Mesendoderm (in vitro differentiated cells): ENCODE results near the gene KRT17.
A peak's percentile ranks its signal among the peaks of the same experiment; 100 is the strongest.

Source experiments
- DNase-seq: peaks from one replicate; pipeline ENCODE4 v3.0.0; 2013
- H2AK5ac ChIP-seq: 2 replicates; pipeline ENCODE4 v1.6.1; 2013; ENCODE audit warnings: low read length, inconsistent platforms
- H2BK120ac ChIP-seq: 2 replicates; pipeline ENCODE4 v1.6.1; 2013; ENCODE audit warnings: low read depth, mild to moderate bottlenecking, low read length, moderate library complexity, mixed read lengths
- H2BK15ac ChIP-seq: replicated peaks from 2 replicates; pipeline ENCODE4 v1.6.1; 2013; ENCODE audit warnings: low read depth, mild to moderate bottlenecking, moderate library complexity
- H2BK5ac ChIP-seq: 2 replicates; pipeline ENCODE4 v1.6.1; 2013; ENCODE audit warnings: low read length, inconsistent platforms
- H3K18ac ChIP-seq: 2 replicates; pipeline ENCODE4 v1.6.1; 2013; ENCODE audit warnings: mild to moderate bottlenecking, low read length, mixed read lengths
- H3K23ac ChIP-seq: one replicate; pipeline ENCODE4 v1.6.1; 2013; ENCODE audit warnings: low read length
- H3K27ac ChIP-seq: 2 replicates; pipeline ENCODE4 v1.5.1; 2013; ENCODE audit warnings: low read depth, mild to moderate bottlenecking, inconsistent platforms, low read length, moderate library complexity
- H3K27me3 ChIP-seq: 2 replicates; pipeline ENCODE4 v1.6.1; 2013; ENCODE audit warnings: low read length, control low read depth, mild to moderate bottlenecking, inconsistent platforms; ENCODE audit not compliant: insufficient read depth, poor library complexity
- H3K36me3 ChIP-seq: 2 replicates; pipeline ENCODE4 v1.6.1; 2013; ENCODE audit warnings: low read length, inconsistent platforms; ENCODE audit not compliant: control insufficient read depth, insufficient read depth
- H3K4ac ChIP-seq: one replicate; pipeline ENCODE4 v1.6.1; 2013; ENCODE audit warnings: low read depth, mild to moderate bottlenecking, low read length, moderate library complexity
- H3K4me1 ChIP-seq: 2 replicates; pipeline ENCODE4 v1.6.1; 2013; ENCODE audit warnings: low read depth, low read length, inconsistent platforms; ENCODE audit not compliant: control insufficient read depth
- H3K4me2 ChIP-seq: 2 replicates; pipeline ENCODE4 v1.6.1; 2013; ENCODE audit warnings: low read length
- H3K4me3 ChIP-seq: 2 replicates; pipeline ENCODE4 v1.5.1; 2013; ENCODE audit warnings: mild to moderate bottlenecking, low read length
- H3K56ac ChIP-seq: one replicate; pipeline ENCODE4 v1.6.1; 2013; ENCODE audit warnings: low read length
- H3K79me1 ChIP-seq: 2 replicates; pipeline ENCODE4 v1.6.1; 2013; ENCODE audit warnings: low read length, inconsistent platforms
- H3K79me2 ChIP-seq: 2 replicates; pipeline ENCODE4 v1.6.1; 2013; ENCODE audit warnings: mild to moderate bottlenecking, low read length; ENCODE audit not compliant: control insufficient read depth, insufficient read depth
- H3K9ac ChIP-seq: 2 replicates; pipeline ENCODE4 v1.6.1; 2013; ENCODE audit warnings: low read length, inconsistent platforms
- H4K5ac ChIP-seq: one replicate; pipeline ENCODE4 v1.6.1; 2013; ENCODE audit warnings: low read length
- H4K8ac ChIP-seq: one replicate; pipeline ENCODE4 v1.6.1; 2013; ENCODE audit warnings: low read depth, mild to moderate bottlenecking, control low read depth, low read length, moderate library complexity
- WGBS: extraction: QIAGEN DNeasy Blood & Tissue Kit; methylation state at CpG from one replicate; pipeline ENCODE4 v1.1.7; 2013; ENCODE audit warnings: low lambda C conversion rate, missing lambda C conversion rate; ENCODE audit not compliant: insufficient coverage; ENCODE audit errors: extremely low coverage; 5-methylcytosine and 5-hydroxymethylcytosine counted together

KRT17 gene

DNA sequence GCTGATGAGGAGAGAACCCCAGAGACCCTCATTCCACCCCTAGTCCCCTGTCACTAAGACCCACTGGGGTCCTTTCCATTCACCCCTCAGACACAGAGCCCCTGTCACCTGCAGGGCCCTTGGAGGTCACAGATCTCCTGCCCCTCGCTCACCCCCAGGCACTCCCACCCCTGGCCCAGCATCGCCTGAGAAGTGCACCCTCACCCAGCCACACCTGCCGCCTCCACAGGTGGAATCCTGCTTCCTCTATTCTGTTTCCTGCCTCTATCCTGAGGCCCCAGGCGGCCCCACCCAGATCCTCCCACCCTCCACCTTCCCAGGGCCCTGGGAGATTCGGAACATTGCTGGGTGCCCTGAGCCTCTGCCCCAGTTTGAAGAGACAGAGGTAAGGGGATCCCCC is 13.8 kb upstream of the KRT17 start:
- H3K4me2 ChIP-seq, result no peak overlapping the region
- no peak overlapping the region for H3K27ac ChIP-seq
- H3K4ac ChIP-seq, result no peak overlapping the region
- H3K79me1 ChIP-seq, result no peaks in the 10 kb centered on the region
- H4K8ac ChIP-seq, result no peak overlapping the region
- no peak overlapping the region for H3K23ac ChIP-seq
- no peak overlapping the region for H2BK120ac ChIP-seq
- no peaks in the 10 kb centered on the region for H3K79me2 ChIP-seq
- H3K18ac ChIP-seq, result no peak overlapping the region
- no peaks in the 10 kb centered on the region for H3K36me3 ChIP-seq
- no peak overlapping the region for H2AK5ac ChIP-seq
- H2BK5ac ChIP-seq, result no peak overlapping the region
- no peak overlapping the region for H3K9ac ChIP-seq
- H3K27me3 ChIP-seq, result no peaks in the 10 kb centered on the region
- H3K4me3 ChIP-seq, result no peak overlapping the region
- WGBS, result no CpG with 5 or more reads among the region's 5 CpGs
- no peak overlapping the region for H4K5ac ChIP-seq
- peaks cover 2% of the 10 kb centered on the region for H3K4me1 ChIP-seq
- DNase-seq, result no peak
- H3K56ac ChIP-seq, result no peak overlapping the region
- H2BK15ac ChIP-seq, result no peak overlapping the region

DNA sequence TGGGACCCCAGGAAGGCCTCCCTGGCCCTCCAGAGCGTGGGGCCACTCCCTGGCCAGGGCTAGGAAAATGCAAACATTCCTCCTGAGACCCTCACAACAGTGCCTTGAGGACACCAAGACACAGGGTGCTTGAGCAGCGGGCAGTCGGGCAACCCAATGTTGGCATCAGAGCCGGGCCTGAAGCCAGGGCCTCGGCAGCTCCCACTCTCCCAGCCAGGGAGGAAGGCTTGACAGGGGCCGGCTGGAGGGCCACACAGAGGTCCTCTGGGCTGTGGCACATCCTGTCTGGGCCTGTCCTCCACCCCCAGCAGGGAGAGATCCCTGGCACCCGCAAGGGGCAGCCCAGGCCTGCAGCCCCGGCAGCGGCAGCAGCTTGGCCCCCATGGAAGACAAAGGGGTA is 12.3 kb upstream of the KRT17 start:
- Histone ChIP-seq H3K27ac (no peak overlapping the region), H2BK5ac (no peak overlapping the region), H3K9ac (no peak overlapping the region), H3K4me1 (peaks cover 2% of the 10 kb centered on the region), H2BK15ac (no peak overlapping the region), H3K36me3 (no peaks in the 10 kb centered on the region), H3K79me2 (no peaks in the 10 kb centered on the region), H3K79me1 (no peaks in the 10 kb centered on the region), H3K18ac (no peak overlapping the region), H3K4me3 (no peak overlapping the region), H3K56ac (no peak overlapping the region), H4K5ac (no peak overlapping the region), H4K8ac (no peak overlapping the region), H3K4me2 (no peak overlapping the region), H2BK120ac (no peak overlapping the region), H3K23ac (no peak overlapping the region), H3K4ac (no peak overlapping the region), H2AK5ac (no peak overlapping the region), H3K27me3 (no peaks in the 10 kb centered on the region)
- WGBS, result no CpG with 5 or more reads among the region's 9 CpGs
- DNase-seq, result no peak

DNA sequence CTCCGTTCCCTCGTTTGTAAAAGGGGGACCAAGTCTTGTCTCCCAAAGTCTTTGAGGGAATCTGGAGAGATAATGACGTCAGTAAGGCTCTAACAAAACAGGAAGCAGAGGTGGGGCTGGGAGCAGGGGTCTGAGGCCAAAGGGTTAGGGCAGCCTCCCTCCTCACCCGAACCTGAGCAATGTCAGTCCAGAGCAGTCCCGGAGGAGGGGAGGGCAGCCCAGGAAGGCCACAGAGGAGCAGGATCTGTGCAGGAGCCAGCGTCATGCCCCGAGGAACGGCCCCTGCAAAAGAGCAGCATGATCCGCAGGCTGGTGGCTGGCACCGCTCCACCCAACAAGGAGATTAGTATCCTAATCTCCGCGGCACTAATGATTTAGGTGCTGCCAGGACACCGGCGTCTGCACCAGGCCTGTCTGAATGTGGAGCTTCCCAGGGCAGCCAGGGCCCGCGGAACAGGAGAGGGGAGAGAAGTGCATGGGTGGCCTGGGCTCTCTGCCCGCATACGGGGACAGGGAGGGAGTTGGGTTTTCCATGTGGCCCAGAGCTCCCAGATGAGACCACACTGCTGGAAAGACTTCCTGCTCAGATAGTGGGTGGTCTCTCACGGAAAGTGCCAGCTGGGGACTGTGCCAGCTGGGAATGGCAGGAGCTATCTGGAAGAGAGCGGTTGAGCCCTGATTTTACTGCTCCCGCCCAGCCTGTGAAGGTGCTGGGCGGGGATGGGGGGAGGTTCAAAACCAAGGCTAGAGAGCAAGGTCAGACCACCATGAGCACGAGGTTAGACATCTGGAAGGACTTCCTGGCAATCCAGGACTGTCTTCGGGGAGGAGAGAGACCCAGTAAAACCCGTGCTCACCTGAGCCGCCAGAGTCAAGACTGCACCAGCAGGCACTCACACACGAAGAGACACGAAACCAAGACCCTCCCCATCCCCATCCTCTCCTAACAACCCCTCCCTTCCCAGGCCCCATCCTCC is 11.0 kb upstream of the KRT17 start:
- H3K18ac ChIP-seq, result no peak overlapping the region
- H4K5ac ChIP-seq, result no peak overlapping the region
- no peak overlapping the region for H3K9ac ChIP-seq
- H3K4me3 ChIP-seq, result no peak overlapping the region
- H3K27ac ChIP-seq, result no peak overlapping the region
- peak overlapping the region; percentile 42 for H3K56ac ChIP-seq
- no peak overlapping the region for H3K4me2 ChIP-seq
- no peak overlapping the region for H2BK15ac ChIP-seq
- no peak overlapping the region for H4K8ac ChIP-seq
- peak; percentile 47 for DNase-seq
- WGBS, result no CpG with 5 or more reads among the region's 28 CpGs
- no peak overlapping the region for H2AK5ac ChIP-seq
- H2BK120ac ChIP-seq, result no peak overlapping the region
- H3K79me2 ChIP-seq, result no peaks in the 10 kb centered on the region
- no peaks in the 10 kb centered on the region for H3K27me3 ChIP-seq
- H3K4me1 ChIP-seq, result peaks cover 2% of the 10 kb centered on the region
- H3K23ac ChIP-seq, result no peak overlapping the region
- H3K79me1 ChIP-seq, result no peaks in the 10 kb centered on the region
- no peaks in the 10 kb centered on the region for H3K36me3 ChIP-seq
- H3K4ac ChIP-seq, result no peak overlapping the region
- no peak overlapping the region for H2BK5ac ChIP-seq

DNA sequence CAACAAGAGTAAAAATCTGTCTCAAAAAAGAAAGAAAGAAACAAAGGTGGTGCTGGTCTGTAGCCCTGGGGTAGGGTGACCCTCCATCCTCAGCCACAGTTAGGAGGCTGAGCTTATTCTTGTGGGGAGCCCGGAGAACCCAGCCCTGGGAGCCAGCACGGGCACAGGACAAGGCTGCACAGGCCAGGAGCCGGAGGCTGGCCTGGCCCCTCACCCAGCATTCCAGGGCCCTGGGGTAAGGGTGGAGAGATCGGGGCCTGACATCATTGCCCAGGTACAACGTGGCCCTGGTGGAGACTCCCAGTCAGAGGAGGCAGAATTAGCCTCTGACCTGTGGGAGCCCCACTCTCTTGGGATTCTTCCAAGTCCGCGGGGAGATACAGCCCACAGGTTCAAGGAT is 10.3 kb upstream of the KRT17 start:
- no peak overlapping the region for H3K23ac ChIP-seq
- no peak overlapping the region for H3K4me3 ChIP-seq
- H3K79me1 ChIP-seq, result no peaks in the 10 kb centered on the region
- peak overlapping the region; percentile 28 for H3K56ac ChIP-seq
- no peak overlapping the region for H2BK15ac ChIP-seq
- no peak overlapping the region for H2BK120ac ChIP-seq
- H3K18ac ChIP-seq, result no peak overlapping the region
- no peak overlapping the region for H2BK5ac ChIP-seq
- no peaks in the 10 kb centered on the region for H3K27me3 ChIP-seq
- H3K79me2 ChIP-seq, result no peaks in the 10 kb centered on the region
- peaks cover 2% of the 10 kb centered on the region for H3K4me1 ChIP-seq
- H4K8ac ChIP-seq, result no peak overlapping the region
- no CpG with 5 or more reads among the region's 7 CpGs for WGBS
- no peak overlapping the region for H3K4me2 ChIP-seq
- H3K9ac ChIP-seq, result no peak overlapping the region
- H2AK5ac ChIP-seq, result no peak overlapping the region
- no peaks in the 10 kb centered on the region for H3K36me3 ChIP-seq
- H4K5ac ChIP-seq, result no peak overlapping the region
- no peak overlapping the region for H3K4ac ChIP-seq
- no peak overlapping the region for H3K27ac ChIP-seq
- DNase-seq, result no peak

DNA sequence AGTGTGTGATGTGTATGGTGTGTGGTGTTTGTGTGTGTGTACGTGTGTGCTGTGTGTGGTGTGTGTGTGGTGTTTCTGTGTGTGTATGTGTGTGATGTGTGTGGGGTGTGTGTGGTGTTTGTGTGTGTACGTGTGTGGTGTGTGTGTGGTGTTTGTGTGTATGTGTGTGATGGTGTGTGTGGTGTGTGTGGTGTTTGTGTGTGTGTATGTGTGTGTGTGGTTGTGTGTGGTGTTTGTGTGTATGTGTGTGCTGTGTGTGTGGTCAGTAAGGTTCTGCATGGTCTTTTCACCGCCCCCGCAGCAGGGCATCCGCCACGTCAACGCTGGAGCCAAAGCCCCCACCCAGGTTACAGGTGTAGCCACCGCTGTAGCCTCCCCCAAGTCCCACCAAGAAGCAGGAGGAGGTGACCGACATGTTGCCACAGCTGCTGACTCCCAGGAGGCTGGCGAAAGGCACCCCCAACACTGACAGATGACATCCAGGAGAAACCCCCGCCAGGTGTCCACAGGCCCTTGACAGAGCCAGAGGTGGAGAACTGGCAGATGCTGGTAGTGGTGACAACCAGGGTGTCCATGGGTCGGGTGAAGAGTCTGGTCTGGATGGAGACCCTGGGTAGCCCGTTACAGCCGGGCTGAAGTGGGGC is 9.3 kb upstream of the KRT17 start:
- Histone ChIP-seq H3K4me3 (no peak overlapping the region), H3K27me3 (no peaks in the 10 kb centered on the region), H3K56ac (no peak overlapping the region), H3K4me1 (peaks cover 2% of the 10 kb centered on the region), H3K4me2 (no peak overlapping the region), H4K8ac (no peak overlapping the region), H4K5ac (no peak overlapping the region), H2BK120ac (no peak overlapping the region), H3K18ac (no peak overlapping the region), H3K23ac (no peak overlapping the region), H2BK15ac (no peak overlapping the region), H3K27ac (no peak overlapping the region), H3K36me3 (no peaks in the 10 kb centered on the region), H3K4ac (no peak overlapping the region), H2AK5ac (no peak overlapping the region), H3K9ac (no peak overlapping the region), H3K79me2 (no peaks in the 10 kb centered on the region), H2BK5ac (no peak overlapping the region), H3K79me1 (no peaks in the 10 kb centered on the region)
- peak; percentile 47 for DNase-seq
- WGBS, result 100% methylated on average over 1 of the region's 14 CpGs
